Lower leg skin (tissue), 4 donors: ENCODE data around the gene OIT3. TPM values are rescaled to one million over a fixed set of nuclear protein-coding genes. Genes with fewer than 3 reads are reported as not detected.

ENCODE experiments used
- DNase-seq, 2 donors: peaks; one replicate each; pipeline ENCODE4 v3.0.0-alpha.2; 2019; ENCODE audit warnings: low spot score in 2 of 2
- H3K4me3 ChIP-seq: fragments of 200-600 bp; sonication (generic); 2 replicates; pipeline ENCODE4 v1.5.1; 2017; ENCODE audit warnings: mild to moderate bottlenecking, low read depth; ENCODE audit not compliant: poor library complexity, severe bottlenecking
- POLR2A ChIP-seq, 2 donors: fragments of 450-650 bp; IDR thresholded peaks; one replicate each; pipeline ENCODE4 v1.6.1; 2016 to 2017; ENCODE audit warnings: antibody characterized with exemption in 2 of 2, mild to moderate bottlenecking in 1 of 2, moderate library complexity in 1 of 2
- WGBS, 2 donors: methylation state at CpG; one replicate each; pipeline ENCODE4 v1.1.5; 2018; 5-methylcytosine and 5-hydroxymethylcytosine counted together
- intact Hi-C: fragments of 100-400 bp; cut with DNase I; formaldehyde crosslinking; loops from one replicate; pipeline ENCODE4 v1.15.0; 2023; ENCODE audit warnings: low total_unique reads
- total RNA-seq, 4 donors: library from RNA; depleted of rRNA; stranded (reverse); fragments of >200 nt; gene quantifications; one replicate each; pipeline ENCODE4 v1.1.0, GENCODE V29; 2016
- TF ChIP-seq, protein P1 (sequence below), 3 donors: fragments of 450-650 bp; IDR thresholded peaks; one replicate each; pipeline ENCODE4 v1.5.1; 2016; ENCODE audit warnings: antibody characterized with exemption in 3 of 3, mild to moderate bottlenecking in 3 of 3, moderate library complexity in 2 of 3

OIT3 gene
- total RNA-seq, 4 donors from 2014 or later, result not detected

GRCh38 chr10:72855129-72855528, 38.4 kb upstream of the OIT3 start:
- intact Hi-C loops, result no loop called here
- no peak overlapping the region for H3K4me3 ChIP-seq
- TF ChIP-seq, protein P1, sequence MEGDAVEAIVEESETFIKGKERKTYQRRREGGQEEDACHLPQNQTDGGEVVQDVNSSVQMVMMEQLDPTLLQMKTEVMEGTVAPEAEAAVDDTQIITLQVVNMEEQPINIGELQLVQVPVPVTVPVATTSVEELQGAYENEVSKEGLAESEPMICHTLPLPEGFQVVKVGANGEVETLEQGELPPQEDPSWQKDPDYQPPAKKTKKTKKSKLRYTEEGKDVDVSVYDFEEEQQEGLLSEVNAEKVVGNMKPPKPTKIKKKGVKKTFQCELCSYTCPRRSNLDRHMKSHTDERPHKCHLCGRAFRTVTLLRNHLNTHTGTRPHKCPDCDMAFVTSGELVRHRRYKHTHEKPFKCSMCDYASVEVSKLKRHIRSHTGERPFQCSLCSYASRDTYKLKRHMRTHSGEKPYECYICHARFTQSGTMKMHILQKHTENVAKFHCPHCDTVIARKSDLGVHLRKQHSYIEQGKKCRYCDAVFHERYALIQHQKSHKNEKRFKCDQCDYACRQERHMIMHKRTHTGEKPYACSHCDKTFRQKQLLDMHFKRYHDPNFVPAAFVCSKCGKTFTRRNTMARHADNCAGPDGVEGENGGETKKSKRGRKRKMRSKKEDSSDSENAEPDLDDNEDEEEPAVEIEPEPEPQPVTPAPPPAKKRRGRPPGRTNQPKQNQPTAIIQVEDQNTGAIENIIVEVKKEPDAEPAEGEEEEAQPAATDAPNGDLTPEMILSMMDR (IDR thresholded peaks at IDR 0.05), result no peak
- no peak for TF ChIP-seq POLR2A (IDR thresholded peaks at IDR 0.05)
- no peak for DNase-seq

- TF ChIP-seq, protein P1 (IDR thresholded peaks at IDR 0.05), result no peak
- TF ChIP-seq POLR2A (IDR thresholded peaks at IDR 0.05), result no peak
- no peak overlapping the region for H3K4me3 ChIP-seq
- 74 to 76% methylated on average over 2 of the region's 2 CpGs for WGBS, 2 donors
- intact Hi-C loops, result no loop called here
- DNase-seq, result no peak
Observed at GRCh38 chr10:72855790-72856189, 37.7 kb upstream of the OIT3 start.

DNA sequence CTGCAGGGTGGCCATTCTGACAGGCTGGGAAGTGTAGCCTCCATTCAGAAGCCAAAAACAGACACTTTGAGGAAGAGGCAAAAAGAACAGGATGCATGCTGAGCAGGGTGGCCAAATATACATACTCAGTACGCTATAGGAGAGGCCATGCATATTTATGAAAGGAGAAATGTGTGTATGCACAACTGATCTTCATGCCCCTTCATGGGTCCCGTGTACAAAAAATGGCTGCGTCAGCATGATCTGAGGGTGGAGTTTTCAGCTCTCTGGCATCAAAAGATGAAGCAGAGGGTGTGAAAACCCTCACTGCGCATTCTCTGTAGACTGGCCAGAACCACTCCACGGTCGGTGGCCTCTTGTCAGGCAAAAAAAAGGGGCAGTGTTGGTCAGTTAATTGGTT, 35.5 kb upstream of the OIT3 start:
- no peak for DNase-seq
- 91 to 93% methylated on average over 6 of the region's 6 CpGs for WGBS, 2 donors
- no peak overlapping the region for H3K4me3 ChIP-seq
- intact Hi-C loops, result no loop called here
- no peak for TF ChIP-seq POLR2A (IDR thresholded peaks at IDR 0.05)
- TF ChIP-seq, protein P1 (IDR thresholded peaks at IDR 0.05), result no peak

DNA sequence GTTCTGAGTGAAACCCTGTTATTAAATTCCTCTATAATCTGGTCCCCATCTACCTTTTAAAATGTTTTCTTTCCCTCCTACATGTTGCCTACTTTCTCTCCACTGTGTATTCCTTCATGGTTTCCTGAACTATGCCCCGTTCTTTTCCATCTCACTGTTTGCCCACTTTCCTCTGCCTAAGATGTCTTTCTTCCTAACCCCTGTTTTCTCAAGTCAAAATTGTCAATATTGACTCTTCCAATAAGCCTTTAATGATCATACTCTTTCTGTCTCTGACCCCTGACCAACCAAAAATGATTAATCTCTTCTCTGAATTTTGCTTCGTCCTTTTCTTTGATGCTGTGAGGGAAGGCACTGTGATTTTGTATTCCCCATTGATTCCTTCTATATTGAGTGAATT, 30.6 kb upstream of the OIT3 start:
- intact Hi-C loops, result no loop called here
- no peak overlapping the region for H3K4me3 ChIP-seq
- DNase-seq, result no peak
- TF ChIP-seq POLR2A (IDR thresholded peaks at IDR 0.05), result no peak
- TF ChIP-seq, protein P1 (IDR thresholded peaks at IDR 0.05), result no peak
- WGBS, 2 donors, result 94 to 95% methylated on average over 2 of the region's 2 CpGs

- 76 to 77% methylated on average over 3 of the region's 3 CpGs for WGBS, 2 donors
- no peak for TF ChIP-seq POLR2A (IDR thresholded peaks at IDR 0.05)
- TF ChIP-seq, protein P1 (IDR thresholded peaks at IDR 0.05), result no peak
- intact Hi-C loops, result no loop called here
- H3K4me3 ChIP-seq, result no peak overlapping the region
- no peak for DNase-seq
Observed at GRCh38 chr10:72875250-72876055, 18.1 kb upstream of the OIT3 start.

- H3K4me3 ChIP-seq, result no peak overlapping the region
- intact Hi-C loops, result no loop called here
- TF ChIP-seq, protein P1 (IDR thresholded peaks at IDR 0.05), result no peak
- no peak for TF ChIP-seq POLR2A (IDR thresholded peaks at IDR 0.05)
- no peak for DNase-seq
- WGBS, 2 donors, result 98 to 99% methylated on average over 2 of the region's 2 CpGs
Observed at GRCh38 chr10:72879245-72879644, 14.3 kb upstream of the OIT3 start.
